ENCODE data around the gene BLM.
"Not testable (repeated sequence)": the region's sequence is repeated elsewhere in the genome, so short reads cannot be mapped to it uniquely, and the experiment has no call there.

BLM gene

DNA sequence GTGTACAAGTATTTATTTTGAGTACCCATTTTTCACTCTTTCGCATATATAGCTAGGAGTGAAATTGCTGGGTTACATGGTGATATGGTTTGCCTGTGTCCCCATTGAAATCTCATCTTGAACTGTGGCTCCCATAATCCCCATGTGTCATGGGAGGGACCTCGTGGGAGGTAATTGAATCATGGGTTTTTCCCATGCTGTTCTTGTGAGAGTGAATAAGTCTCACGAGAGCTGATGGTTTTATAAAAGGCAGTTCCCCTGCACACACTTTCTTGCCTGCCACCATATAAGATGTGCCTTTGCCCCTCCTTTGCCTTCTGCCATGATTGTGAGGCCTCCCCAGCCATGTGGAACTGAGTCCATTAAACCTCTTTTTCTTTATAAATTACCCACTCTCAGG lies 23.4 kb downstream of the BLM start:
- DNase-seq (ENCODE audit: low read depth in 2 of 2): not testable (repeated sequence)

DNA sequence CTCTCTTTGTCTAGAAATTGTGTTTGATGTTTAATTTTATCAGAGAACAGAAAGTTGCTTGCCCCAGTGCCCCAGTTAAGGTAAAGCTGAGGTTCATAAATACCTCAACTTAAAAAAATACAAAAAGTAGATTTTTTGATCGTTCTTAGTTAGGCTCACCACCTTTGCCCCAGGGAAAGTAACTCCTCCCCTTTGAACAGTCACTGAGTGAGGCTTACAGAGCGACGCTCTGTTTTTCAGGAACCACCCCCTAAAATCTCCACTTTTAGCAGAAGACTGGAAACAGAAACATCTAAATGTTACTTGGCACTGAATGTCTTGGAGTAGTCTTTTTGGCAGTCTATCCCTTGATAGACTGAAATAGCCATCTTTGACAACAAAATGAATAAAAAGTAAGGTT lies 24.9 kb downstream of the BLM start:
- DNase-seq (ENCODE audit: low read depth in 2 of 2): no peak

DNA sequence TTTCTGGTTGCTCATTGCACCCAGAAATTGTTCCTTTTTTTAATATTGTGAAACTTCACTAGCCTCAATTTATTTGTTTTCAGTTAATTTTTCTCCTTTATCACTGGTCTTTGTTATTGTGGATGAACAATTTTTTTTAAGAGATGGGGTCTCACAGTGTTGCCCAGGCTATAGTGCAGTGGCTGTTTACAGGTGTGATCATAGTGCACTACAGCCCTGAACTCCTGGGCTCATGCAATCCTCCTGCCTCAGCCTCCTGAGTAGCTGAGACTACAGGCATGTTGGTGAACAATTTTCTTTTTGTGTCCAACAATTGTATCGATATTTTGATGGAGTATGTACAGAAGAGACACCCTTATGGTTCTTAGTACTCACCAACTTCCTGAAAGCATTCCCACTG lies 26.3 kb downstream of the BLM start:
- DNase-seq (ENCODE audit: low read depth in 2 of 2): no peak

DNA sequence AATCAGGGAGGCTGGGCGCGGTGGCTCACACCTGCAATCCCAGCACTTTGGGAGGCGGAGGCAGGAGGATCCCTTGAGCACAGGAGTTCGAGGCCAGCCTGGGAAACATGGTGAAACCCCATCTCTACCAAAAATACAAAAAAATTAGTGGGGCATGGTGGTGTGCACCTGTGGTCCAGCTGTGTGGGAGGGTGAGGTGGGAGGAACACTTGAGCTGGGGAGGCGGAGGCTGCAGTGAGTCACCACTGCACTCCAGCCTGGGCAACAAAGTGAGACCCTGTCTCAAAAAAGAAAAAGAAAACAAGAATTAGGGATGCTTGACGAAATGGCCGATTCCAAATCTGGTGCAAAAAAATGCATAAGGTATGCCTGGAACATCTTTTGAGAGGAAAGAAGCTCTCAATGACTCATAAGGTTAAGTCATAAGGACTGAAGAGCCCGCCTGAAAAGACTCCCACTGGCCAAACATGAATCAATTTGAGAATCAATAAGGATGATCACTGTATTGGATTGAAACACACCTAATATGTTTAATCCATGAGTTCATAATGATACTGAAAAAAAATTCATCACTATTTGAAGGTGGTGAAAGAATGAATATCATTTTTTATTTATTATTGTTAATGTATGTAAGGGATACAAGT lies 27.7 kb downstream of the BLM start:
- no peak for DNase-seq (ENCODE audit: low read depth in 2 of 2)

DNA sequence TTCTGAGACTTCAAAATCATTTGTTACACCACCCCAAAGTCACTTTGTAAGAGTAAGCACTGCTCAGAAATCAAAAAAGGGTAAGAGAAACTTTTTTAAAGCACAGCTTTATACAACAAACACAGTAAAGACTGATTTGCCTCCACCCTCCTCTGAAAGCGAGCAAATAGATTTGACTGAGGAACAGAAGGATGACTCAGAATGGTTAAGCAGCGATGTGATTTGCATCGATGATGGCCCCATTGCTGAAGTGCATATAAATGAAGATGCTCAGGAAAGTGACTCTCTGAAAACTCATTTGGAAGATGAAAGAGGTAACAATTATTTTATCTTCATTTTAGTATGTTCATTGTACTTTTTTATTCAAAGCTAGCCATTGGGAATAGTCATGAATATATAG lies 32.6 kb downstream of the BLM start:
- no peak for DNase-seq (ENCODE audit: low read depth in 2 of 2)

DNA sequence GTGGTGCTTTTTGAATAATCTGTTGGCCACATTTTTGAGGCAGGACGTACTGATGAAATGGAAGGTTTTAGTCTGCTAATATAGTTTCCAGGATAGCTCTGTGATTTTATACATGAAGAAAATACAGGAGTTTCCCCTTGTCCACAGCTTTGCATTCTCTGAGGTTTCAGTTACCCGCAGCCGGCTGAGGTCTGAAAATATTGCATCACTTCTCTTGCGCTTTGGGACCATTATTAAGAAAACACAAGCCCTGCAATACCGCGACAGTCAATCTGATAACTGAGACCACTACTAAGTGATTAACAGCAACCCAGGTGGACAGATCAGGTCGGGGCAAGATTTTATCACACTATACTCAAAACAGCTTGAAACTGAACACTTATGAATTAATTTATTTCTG lies 33.0 kb downstream of the BLM start:
- DNase-seq (ENCODE audit: low read depth in 2 of 2): peak in 1 of 2 donors; percentile 22

DNA sequence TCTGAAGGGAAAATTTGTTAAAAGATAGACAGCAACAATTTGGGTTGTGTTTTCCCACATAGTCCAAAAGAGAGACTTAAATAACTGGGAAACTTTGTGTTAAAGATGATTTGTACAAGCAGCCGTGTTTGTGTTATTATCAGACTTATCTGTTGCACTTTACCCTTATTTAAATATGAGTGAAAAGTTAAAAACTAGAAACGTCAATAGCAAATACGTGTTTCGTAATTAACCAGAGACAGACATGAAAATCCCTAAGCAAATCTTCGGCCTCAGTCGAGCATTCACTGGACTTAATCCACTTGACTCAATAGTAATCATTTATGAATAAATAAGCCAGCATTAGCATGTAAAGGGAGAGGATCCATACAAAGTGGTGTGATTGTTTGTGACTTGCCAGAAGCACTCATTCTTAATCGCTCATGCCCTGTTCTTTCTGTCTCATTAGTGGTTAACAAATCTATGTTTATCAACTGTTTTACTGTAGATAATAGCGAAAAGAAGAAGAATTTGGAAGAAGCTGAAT lies 34.2 kb downstream of the BLM start:
- DNase-seq (ENCODE audit: low read depth in 2 of 2): no peak

DNA sequence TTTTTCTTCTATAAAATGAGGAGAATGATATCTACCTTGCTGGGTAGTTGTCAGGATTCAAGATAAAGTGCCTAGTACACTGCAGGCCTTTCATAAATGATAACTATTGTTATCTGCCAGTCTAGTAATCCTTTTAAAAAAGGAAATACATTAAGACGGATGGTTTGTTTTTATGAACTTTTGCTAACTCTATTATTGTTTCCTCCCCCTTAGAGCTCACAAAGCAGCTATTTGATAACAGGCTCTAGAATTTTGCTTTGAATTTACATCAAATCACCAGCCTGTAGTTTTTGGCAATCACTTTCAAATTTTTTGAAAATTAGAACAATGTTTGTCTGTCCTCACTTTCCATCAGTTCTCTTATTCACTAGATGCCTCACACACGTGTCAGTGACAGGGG lies 39.8 kb downstream of the BLM start:
- DNase-seq (ENCODE audit: low read depth in 2 of 2): no peak

DNA sequence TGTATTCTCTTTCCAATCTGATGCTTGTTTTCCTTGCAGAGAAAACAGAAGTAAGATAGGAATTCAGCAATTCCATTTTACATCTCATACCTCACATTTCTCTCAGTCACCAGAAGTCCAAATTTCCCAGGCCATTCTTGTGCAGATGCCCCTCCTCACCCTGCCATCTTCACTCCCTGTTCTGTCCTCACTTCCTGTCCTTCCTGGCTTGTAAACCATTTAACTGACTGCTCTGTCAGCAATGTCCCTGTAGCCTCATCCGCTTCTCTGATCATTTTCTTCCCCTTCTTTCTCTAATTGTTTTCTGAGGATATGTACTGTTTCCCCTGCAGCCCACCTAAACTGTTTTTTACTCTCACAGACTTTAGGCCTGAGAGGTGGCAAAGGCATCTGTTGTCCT lies 40.3 kb downstream of the BLM start:
- no peak for DNase-seq (ENCODE audit: low read depth in 2 of 2)

DNA sequence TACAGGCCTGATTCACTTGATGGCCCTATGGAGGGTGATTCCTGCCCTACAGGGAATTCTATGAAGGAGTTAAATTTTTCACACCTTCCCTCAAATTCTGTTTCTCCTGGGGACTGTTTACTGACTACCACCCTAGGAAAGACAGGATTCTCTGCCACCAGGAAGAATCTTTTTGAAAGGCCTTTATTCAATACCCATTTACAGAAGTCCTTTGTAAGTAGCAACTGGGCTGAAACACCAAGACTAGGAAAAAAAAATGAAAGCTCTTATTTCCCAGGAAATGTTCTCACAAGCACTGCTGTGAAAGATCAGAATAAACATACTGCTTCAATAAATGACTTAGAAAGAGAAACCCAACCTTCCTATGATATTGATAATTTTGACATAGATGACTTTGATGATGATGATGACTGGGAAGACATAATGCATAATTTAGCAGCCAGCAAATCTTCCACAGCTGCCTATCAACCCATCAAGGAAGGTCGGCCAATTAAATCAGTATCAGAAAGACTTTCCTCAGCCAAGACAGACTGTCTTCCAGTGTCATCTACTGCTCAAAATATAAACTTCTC lies 43.6 kb downstream of the BLM start:
- DNase-seq (ENCODE audit: low read depth in 2 of 2): no peak

DNA sequence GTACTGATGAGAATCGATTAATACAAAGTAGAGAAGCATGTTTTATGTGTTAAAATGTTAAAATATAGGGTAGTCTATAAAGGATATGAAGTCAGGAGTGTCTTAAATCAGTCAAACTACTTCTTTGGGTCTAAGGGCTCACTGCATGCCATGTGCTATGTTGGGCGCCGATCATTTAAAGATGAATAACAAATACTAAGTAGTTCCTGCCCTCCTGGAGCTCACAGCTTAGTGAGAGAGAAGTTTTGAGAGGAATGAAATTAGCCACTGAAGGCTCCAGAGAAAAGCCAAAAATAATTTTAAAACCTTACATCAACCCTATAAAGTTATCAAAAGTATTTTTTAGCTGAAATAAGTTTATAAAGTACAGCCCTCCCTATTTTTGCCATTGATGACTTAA lies 44.5 kb downstream of the BLM start:
- no peak for DNase-seq (ENCODE audit: low read depth in 2 of 2)

DNA sequence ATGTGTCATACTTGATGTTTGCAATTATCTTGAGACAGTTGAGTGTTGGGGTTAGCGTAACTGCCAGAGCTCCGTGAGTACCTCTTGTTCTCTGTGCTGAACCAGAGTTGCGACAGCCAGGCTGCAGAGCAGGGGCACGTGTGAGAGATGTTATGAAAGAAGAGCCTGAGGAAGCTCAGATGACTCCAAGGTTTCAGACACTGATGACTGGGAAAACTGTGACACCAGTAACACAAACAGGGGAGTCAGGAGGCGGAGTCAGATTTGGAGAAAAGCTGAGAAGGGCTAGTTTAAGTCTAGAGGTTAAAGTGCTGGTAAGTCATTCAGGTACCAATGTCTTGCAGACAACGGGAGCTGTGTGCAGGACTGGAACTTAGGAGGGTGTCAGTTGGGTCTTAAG lies 45.0 kb downstream of the BLM start:
- DNase-seq (ENCODE audit: low read depth in 2 of 2): no peak

DNA sequence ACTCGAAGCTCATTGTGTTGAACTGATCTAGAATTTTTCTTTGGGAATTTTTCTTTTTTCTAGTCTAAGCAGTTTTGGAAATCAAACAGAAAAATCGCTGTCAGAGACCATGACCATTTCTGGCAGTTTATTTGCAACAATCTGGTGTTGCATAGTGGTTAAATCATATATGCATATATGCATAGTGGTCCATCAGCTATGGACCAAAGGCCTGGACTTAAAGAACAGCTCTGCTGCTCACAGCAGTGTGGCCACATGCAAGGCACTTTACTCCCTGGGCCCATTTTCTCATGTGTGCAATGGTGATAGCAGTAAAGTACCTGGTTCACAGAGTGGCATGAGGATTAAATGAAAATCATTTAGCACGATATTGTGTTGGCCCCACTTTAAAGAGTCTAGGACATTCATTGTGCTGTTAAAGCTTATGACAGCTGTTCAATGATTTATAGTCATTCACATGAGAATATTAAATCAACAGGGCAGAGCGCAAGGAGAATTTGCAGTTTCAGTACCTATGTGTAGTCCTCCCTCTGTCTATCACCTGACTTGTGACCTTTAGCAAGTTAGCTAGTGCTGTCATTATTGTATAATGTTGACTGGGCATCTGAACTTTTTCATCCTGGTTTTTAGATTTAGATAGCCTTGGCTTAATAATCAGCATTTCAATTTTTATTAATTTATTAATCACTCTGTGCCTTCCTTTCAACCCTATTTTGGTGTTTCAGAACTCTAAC lies 46.4 kb downstream of the BLM start:
- no peak for DNase-seq (ENCODE audit: low read depth in 2 of 2)

DNA sequence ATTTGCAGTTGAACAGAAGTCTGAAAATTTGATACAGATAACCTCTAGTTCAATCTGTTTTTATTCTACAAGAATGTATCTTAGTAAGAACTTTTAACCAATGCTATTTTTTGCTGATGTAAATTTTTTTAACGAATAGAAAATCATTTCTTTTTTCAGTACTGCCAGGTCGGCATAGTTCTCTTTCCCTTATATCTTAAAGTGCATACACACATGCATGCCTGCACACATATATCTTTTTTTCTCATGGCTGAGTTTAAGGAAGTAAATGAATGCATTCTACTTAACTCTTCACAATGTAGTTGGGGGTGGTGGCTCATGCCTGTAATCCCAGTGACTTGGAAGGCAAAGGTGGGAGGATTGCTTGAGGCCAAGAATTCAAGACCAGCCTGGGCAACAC lies 48.4 kb downstream of the BLM start:
- DNase-seq (ENCODE audit: low read depth in 2 of 2): no peak

DNA sequence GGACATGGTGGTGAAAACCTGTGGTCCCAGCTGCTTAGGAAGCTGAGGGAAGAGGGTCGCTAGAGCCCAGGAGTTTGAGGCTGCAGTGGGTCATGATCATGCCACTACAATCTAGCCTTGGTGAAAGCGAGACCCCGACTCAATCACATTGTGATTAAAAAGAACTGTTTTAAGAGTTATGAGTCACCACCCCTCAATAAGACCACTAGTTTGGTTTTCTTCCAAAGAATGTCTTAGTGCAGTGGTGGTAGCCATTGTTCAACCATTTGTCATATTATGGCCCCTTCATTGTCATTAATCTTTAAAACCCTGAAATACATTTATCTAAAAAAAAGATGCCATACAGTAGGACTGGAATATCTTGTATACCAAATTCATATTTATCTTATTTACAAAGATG lies 48.8 kb downstream of the BLM start:
- no peak for DNase-seq (ENCODE audit: low read depth in 2 of 2)

DNA sequence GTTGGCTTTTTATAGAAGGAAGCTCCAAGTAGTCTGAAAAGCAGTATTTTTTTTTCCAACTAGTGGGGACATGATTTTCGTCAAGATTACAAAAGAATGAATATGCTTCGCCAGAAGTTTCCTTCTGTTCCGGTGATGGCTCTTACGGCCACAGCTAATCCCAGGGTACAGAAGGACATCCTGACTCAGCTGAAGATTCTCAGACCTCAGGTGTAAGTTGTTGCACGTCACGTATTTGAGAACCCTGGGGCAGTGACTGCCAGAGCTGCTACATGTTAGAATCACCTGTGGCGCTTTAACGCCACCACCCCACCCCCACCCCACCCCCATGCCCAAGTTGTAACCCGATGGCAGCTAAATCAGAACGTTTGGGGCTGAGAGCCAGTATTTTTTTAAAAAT lies 52.2 kb downstream of the BLM start:
- DNase-seq (ENCODE audit: low read depth in 2 of 2): no peak

DNA sequence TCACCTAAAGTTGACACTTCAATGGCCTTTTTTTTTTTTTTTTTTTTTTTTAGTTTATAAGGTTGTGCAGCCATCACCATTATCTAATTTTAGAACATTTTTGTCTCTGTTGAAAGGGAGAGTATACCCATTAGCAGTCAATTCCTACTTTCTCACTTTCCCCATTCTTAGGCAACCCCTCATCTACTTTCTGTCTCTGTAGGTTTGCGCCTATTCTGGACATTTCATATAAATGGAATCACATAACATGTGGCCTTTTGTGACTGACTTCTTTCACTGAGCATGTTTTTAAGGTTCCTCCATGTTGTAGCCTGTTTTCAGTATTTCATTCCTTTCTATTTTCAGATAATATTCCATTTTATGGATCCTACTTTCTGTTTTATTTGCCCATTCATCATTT lies 56.3 kb downstream of the BLM start:
- DNase-seq (ENCODE audit: low read depth in 2 of 2): no peak

DNA sequence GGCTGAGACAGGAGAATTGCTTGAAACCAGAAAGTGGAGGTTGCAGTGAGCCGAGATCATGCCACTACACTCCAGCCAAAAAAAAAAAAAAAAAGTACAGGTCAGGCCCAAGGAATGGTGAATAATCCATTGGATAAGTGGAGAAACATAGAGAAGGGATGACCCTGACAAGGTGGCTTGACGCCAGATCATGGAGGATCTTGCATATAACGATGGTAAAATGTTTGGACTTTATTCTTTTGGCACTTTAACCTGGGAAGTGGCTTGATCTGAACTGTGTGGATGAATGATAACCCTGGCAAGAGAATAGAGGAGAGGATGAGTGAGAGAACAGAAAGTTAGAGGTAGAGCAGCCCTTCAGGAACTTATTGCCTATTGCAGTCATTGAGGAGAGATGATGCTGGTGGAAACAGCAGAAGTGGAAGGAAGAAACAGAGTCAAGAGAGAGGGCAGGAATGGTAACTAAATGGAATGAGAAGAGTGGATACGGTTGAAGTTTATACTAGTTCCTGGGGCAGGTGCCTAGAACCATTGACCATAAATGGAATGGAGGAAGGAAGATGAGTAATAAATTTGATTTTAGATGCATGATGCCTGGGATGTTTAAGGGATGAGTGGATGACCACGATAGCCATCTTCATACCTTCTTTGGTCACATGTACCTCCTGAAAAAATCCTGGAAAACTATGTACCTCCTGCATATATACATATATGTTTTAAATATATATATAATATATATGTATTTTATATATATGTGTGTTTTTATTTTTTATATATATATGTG lies 57.8 kb downstream of the BLM start:
- no peak for DNase-seq (ENCODE audit: low read depth in 2 of 2)

DNA sequence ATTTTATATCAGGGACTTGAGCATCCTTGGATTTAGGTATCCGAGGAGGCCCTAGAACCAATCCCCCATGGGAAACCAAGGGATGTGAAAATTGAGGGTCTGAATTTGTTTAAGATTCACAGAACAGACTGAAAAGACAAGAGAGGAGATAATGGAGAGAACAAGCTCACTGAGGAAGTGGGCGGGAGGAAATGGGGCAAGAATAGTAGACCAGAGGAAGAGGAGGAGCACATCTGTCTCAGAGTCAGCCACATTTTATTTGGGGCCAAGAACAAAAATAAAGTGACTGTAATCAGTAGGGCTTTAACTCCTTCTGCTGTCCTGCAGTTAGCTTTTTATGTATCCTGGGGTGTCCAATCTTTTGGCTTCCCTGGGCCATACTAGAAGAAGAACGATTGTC lies 63.8 kb downstream of the BLM start:
- DNase-seq (ENCODE audit: low read depth in 2 of 2): no peak

DNA sequence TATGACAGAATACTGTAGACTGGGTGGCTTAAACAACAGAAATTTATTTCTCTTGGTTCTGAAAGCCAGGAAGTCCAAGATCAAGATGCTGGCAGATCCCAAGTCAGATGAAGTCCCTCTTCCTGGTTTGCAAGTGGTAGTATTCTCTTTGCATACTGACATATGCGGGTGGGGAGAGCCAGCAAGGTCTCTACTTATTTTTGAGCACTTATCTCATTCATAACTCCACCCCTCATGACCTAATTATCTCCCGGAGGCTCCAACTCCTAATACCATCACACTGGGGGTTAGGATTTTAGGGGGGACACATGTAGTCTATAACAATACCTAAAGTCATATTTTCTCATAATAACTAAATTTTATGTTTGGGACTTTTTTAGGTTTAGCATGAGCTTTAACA lies 65.3 kb downstream of the BLM start:
- no peak for DNase-seq (ENCODE audit: low read depth in 2 of 2)

DNA sequence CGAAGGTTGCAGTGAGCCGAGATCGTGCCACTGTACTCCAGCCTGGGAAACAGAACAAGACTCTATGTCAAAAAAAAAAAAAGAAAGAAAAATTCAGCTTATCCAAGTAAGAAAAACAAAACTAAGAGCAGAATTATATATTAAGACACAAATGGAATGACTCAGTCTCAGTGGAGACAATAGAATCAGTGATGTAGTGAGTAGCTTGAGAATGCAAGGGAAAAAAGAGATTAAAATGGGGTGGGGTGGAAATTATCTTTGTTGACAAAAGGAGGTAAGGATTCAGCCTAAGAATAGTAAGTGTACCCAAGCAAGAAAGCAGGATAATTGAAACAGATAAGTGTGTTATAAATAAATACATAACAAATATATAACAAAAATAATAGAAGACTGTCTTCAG lies 70.7 kb downstream of the BLM start:
- no peak for DNase-seq (ENCODE audit: low read depth in 2 of 2)

DNA sequence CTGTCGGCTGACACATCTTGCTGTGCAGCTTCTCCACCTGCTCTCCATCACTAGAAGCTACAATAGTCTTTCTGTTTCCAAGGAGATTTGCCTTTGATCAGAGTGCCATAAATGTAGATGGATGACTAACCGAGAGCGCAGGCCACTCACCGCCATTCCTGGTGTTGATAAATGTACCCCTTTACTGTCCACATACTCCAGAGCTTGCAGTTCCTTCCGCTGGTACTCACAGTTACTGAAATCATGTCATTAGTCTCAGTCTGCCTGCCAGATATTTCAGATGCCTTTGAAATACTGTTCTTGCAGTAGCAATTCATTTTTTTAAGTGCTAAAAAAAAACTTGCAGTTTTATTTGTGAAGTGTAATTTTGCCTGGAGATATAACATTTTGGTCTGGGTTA lies 72.3 kb downstream of the BLM start:
- DNase-seq (ENCODE audit: low read depth in 2 of 2): no peak

DNA sequence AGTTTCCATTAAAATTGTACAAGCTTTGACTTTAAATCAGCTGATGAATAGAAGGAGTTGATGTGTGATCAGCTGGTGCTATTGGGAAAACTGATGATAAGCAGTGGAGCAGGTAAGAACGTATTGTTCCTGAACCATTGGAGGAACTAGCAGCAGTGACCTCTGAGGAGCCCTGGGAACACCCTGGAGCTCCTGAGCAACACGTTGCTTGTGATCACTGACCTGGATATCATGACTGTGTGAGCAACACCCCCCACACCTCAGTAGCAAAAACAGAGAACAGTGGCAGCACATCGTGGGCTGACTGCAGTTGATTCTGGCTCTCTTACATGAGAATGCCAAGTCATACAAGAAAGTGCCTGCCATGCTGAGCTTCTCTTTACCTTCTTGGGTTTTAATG lies 72.9 kb downstream of the BLM start:
- no peak for DNase-seq (ENCODE audit: low read depth in 2 of 2)
